Dedifferentiated amniotic fluid mesenchymal stem cell (primary cell): ENCODE measurements around the gene C13orf46.
"Not testable (repeated sequence)": the region's sequence is repeated elsewhere in the genome, so short reads cannot be mapped to it uniquely, and the experiment has no call there.

ENCODE experiments used
- DNase-seq: peaks from one replicate; pipeline ENCODE4 v3.0.0-alpha.2; 2016; ENCODE audit errors: extremely low spot score

C13orf46 gene

DNA sequence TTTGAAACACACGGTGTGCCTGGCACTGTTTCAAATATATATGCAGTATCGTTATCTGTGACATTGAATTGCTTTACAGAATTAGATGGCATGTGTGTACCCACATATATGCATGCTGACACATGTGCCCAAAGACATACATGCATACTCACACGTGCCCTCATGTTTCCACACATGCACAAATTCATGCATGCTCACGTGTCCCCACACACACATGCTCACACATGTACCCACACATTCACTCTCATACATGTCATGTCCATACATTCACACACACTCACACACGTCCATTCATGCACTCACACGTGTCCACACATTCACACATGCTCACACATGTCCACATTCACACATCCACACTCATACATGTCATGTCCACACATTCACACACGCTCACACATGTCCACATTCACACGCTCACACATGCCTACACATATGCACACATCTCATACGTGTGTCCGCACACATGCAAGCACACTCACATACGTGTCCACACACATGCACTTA, 17.9 kb upstream of the C13orf46 start:
- no peak for DNase-seq

DNA sequence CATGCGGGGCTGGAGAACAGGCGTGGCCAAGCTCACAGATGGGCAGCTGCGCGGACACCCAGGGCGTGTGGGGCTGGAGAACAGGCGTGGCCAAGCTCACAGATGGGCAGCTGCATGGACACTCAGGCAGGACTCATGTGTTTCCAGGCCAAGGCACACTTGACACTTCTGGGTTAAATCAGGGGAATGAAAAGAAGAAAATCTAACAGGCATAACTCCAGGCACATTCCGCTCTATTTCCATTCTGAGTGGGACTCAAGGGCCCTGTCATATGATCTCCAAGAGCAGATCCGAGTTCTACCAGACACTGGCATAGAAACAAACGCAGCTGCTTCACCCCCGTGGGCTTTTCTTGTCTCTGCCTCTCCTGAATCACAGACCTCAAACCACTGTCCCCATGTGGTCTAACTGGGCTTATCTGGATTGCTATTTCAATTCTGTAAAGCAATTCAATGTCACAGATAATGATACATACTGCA, 17.4 kb upstream of the C13orf46 start:
- DNase-seq = no peak

DNA sequence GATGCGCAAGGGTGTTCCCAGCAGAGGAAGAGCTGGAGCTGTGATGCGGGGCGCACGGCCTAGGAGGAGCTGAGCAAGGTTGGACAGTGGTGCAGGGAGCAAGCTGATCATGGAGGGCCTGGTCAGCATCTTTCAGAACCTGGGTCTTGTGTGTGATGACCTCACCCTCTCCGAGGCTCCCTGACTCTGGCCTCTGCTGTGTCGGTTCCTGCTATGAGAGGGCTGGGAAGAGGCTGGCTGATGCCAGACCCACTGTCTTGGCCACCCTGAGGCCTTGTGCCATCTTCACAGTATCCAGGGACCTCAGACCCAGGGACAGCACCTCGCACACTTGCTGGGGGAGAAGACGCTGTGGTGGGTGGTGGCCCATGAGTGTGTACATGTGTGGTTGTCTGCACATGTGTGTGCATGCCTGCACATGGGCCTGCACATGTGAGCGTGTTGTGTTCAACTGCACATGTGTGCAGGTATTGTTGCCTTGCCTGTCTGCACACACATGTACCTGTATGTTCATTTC, 16.5 kb upstream of the C13orf46 start:
- DNase-seq = no peak

- DNase-seq = no peak
Observed at GRCh38 chr13:113989585-113990300, 15.9 kb upstream of the C13orf46 start.

DNA sequence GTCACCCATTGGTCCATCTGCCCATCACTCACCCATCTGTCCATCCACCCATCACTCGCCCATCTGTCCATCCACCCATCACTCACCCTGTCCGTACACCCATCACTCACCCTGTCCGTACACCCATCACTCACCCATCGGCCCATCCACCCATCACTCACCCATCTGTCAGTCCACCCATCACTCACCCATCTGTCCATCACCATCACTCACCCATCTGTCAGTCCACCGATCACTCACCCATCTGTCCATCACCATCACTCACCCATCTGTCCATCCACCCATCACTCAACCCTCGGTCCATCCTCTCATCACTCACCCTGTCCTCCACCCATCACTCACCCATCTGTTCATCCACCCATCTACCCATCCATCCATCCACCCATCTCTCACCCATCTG, 15.0 kb upstream of the C13orf46 start:
- not testable (repeated sequence) for DNase-seq

- no peak for DNase-seq
Observed at GRCh38 chr13:113982296-113982661, 8.4 kb upstream of the C13orf46 start.

DNA sequence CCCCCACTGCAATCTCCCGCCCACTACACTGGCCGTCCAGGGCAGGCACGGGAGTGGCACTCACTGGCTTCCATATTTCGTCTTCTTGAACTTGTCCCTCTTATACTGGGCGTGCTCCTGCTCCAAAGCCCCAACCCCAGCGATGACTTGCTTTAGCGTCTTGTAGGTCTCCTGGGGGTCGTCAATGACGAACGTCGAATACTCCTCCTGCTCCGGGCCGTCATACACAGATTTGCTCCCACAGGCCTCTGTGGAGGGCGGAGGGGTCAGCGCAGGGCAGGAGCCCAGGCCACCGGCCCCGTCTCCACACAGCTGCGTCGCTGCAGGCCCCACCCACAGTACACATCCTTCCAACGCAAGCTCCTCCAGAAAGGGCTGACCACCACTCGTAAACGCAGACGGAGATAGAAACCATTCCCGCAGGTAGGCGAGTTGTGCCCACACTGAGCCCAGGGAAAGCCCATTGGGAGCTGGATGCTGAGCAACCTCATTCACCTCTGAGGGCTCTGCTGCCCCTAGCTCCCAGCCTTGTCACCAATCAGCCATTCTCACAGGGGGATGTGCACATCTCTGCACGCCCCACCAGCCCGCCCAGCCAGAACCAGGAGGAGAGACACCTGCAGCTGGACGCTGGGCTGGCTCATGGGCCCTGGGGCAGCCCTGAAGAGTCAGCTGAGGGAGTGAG, 7.9 kb upstream of the C13orf46 start:
- DNase-seq = no peak

- no peak for DNase-seq
Observed at GRCh38 chr13:113981194-113981605, 7.3 kb upstream of the C13orf46 start.

DNA sequence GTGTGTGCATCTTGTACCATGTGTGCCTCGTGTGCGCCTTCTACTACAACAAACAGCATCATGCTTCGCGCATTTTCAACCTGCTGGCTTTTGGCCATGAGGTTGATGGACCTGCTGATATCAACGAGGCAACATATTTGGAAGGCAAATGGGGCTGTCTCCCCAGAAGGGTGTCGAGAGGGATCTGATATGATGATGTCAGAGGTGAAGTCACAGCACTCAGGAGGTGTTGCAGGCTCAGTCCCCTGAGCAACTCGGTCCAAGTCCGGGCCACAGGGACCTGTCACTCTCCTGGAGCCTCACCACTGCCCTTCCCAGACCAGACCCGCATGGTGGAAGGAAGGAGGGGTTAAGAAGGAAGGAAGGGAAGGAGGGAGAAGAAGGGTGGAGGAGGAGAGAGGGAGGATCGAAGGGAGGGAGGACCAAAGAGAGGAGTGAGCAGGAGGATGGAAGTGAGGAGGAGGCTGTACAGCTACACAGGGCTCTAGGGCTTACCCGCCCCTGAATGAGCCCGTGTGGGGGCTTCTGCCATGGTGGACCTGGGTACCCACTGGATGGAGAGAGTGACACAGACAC, 6.7 kb upstream of the C13orf46 start:
- no peak for DNase-seq

GRCh38 chr13:113979791-113980471, 6.1 kb upstream of the C13orf46 start:
- no peak for DNase-seq

DNA sequence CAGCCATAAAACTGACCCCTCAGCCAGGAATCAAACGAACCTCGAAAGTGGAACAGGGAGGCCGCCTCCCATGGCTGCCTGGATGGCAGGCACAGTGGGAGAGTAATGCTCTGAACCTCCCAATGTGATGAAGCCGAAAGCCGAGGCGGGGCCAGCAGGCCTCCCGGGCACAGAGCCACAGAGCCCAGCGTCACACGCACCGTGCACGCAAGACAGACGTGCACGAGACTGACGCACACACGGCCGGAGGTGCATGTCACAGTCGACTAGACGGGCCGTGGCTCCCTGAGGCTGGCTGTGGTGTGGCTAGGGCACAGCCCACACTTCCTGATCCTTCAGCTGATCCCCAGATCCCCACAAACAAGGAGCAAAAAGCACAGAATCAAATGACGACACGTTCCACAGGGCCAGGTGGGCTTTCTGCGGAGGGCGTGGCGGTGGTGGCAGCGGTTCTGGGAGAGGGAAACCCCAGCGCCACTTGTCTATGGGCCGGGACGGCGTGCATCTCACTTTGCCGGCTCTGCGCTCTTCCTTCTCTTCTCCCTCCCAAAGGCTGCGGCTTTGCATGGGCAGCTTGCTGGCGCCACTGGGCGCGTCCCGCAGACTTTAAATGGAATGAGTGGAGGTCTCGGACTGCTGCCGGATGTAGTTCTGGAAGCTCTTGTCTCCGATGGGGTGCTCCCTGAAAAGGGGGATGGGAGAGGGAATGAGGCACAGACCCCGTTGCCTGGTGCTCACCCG, 5.0 kb upstream of the C13orf46 start:
- DNase-seq = no peak

DNA sequence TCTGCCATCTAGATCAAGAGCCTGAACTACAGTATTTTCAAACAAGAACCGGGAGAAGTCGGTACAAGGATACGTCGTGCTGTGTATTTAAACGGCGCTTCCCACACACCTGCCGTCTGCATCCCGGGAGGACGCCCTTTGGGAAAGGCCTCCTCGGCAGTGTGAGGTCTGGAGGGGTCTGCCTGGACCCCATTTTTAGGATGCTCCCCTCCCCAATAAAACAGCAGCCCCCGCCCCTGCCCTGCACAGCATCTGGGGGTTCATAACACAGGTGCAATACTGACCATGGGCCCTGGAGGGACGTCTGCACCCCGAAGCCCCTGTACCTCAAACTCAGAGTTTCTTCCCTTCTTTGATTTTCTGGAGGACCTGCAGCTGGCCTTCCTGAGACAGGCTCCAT, 4.1 kb upstream of the C13orf46 start:
- DNase-seq = no peak

- peak; percentile 66 for DNase-seq
Observed at GRCh38 chr13:113976711-113977684, 3.1 kb upstream of the C13orf46 start.

- DNase-seq = no peak
Observed at GRCh38 chr13:113975416-113975815, 1.5 kb upstream of the C13orf46 start.

- DNase-seq = no peak
Observed at GRCh38 chr13:113974304-113975281, 717 bp upstream of the C13orf46 start.

DNA sequence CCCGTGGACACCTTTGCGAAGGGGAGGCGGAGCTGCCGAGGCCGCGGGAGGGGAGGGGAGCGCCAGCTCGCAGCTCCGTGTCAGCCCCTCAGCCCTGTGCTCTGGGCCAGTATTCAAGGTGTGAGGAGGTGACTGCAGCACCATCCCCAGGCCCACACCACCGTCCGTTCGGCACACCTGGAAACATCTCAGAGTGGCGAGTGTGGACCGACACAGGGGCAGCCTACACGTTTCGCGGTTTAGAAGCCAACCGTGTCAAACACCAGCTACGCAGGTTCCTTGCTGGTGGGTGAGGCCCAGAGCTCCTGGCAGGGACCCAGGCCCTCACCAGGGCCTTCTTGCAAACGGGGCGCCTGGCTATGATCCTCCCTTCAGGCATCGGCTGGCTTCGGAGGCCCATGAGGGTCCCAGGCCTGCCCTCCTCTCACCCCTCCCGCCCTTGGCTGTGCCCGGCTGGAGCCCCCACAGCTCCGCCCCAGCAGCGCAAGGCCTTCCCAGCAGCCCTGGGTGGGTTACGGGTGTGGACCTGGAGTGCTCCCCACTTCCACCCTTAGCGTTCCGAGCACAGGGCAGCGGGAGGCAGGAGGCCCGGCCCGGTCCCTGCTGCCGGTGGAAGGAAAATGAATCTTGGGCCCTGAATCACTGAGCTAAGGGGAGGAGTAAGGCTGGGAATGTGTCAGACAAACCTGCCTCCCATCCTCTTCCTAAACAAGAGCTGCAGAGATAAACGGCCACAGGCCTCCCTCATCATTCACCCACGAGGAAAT, 1.2 kb downstream of the C13orf46 start:
- no peak for DNase-seq

GRCh38 chr13:113971471-113972231, 2.2 kb downstream of the C13orf46 start:
- no peak for DNase-seq
